NB4 (cell line): ENCODE data around the gene IFNA1.

Source experiments
- POLR2A ChIP-seq: IDR thresholded peaks from 2 replicates; pipeline ENCODE4 v1.6.1; 2011; ENCODE audit warnings: mild to moderate bottlenecking; ENCODE audit not compliant: insufficient read length; ENCODE audit errors: extremely low read depth
- TF ChIP-seq, protein P1 (sequence below): IDR thresholded peaks from one replicate; pipeline ENCODE4 v1.5.1; 2012; ENCODE audit warnings: low read depth, low read length

GRCh38 chr9:21414220-21414940 lies 25.9 kb upstream of the IFNA1 start:
- no peak for TF ChIP-seq POLR2A
- TF ChIP-seq, protein P1, sequence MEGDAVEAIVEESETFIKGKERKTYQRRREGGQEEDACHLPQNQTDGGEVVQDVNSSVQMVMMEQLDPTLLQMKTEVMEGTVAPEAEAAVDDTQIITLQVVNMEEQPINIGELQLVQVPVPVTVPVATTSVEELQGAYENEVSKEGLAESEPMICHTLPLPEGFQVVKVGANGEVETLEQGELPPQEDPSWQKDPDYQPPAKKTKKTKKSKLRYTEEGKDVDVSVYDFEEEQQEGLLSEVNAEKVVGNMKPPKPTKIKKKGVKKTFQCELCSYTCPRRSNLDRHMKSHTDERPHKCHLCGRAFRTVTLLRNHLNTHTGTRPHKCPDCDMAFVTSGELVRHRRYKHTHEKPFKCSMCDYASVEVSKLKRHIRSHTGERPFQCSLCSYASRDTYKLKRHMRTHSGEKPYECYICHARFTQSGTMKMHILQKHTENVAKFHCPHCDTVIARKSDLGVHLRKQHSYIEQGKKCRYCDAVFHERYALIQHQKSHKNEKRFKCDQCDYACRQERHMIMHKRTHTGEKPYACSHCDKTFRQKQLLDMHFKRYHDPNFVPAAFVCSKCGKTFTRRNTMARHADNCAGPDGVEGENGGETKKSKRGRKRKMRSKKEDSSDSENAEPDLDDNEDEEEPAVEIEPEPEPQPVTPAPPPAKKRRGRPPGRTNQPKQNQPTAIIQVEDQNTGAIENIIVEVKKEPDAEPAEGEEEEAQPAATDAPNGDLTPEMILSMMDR: no peak
